SK-MEL-5 (cell line): ENCODE data around the gene CYTH4. TPM values are rescaled to one million over a fixed set of nuclear protein-coding genes. Genes with fewer than 3 reads are reported as not detected.

ENCODE experiments used
- DNase-seq: peaks from one replicate; pipeline ENCODE4 v3.0.0-alpha.2; 2016; ENCODE audit warnings: low read depth, low spot score
- in situ Hi-C: cut with HindIII; loops from 2 replicates; pipeline ENCODE4 v1.10.0; 2016; ENCODE audit warnings: low sequenced_read_pairs, high pct_unique_total_duplicates, low pct_unique_long_range_greater_than_20kb
- total RNA-seq: library from RNA; depleted of rRNA; stranded (reverse); fragments of >200 nt; shearing (Covaris generic); gene quantifications from 2 replicates; pipeline ENCODE4 v1.2.3, GENCODE V29; 2014

The CYTH4 gene
- total RNA-seq, 1 experiment from 2014 or later: 0.08 TPM

GRCh38 chr22:37343863-37344734 lies 61.8 kb downstream of the CYTH4 start:
- in situ Hi-C loops: no loop called here
- DNase-seq: no peak

DNA sequence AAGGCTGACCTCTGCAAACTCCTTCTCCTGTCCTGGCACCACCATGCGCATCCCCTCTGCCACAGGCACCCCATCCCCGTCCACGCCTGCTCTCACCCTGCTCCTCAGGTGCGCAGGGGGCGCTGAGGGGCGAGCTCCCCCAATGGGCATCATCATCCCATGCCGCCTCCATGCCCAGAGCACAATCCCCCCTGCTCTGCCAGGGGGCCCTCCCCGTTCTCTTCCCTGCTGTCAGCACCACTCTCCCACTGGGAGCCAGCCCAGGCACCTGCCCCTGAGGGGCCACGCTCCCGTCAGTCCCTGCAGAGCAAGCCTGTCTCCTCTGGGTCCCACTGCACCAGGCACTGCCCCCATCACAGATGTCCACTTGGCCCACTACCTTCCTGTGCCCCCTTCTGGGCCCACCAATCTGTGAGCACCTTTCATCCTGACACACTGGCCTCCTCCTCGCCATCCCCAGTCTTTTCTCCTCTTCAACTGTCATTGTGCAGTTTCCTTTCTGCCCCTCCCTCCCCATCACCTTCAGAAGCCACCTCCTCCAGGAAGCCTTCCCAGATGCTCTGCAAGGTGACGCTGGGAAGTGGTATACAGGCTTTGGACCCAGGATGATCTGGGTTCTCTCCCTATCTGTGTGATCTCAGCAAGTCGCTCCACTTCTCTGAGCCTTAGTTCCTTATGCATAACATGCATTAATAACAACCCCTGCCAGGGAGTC lies 62.6 kb downstream of the CYTH4 start:
- in situ Hi-C loops: no loop called here
- DNase-seq: no peak

DNA sequence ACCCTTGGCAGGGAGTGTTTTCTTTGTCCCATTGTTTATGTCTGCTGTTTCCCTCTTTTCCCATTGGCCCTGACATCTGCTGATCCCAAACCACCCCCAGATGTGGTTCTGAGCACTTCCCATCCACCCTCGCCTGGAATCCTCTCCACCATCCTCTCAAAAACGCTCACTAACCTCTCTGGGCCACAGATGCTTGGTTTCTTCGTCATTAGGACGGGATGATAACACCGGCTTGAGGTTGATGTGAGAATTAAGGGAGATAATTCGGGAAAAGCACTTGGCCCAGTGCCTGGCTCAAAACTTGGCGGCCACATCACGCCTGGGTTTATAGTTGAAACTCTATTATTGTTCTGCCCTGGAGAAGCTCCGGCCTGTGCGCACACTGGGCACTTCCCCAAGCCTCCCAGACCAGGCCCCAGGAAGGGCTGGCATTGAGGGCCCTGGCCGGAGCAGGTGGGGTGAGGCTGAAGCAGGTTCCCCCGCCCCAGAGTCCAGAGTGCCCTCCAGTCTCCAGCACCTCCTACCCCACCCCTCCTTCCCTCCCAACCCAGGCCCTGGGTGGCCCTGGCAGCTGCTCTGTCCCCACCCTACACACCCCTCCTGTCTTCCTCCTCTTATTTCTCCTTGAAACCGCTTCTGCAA lies 63.7 kb downstream of the CYTH4 start:
- DNase-seq: peak; percentile 13
- in situ Hi-C loops: no loop called here

- DNase-seq: no peak
- in situ Hi-C loops: no loop called here
Observed at GRCh38 chr22:37346505-37346895, 64.2 kb downstream of the CYTH4 start.

GRCh38 chr22:37349043-37349814 lies 66.9 kb downstream of the CYTH4 start:
- in situ Hi-C loops: no loop called here
- DNase-seq: no peak

DNA sequence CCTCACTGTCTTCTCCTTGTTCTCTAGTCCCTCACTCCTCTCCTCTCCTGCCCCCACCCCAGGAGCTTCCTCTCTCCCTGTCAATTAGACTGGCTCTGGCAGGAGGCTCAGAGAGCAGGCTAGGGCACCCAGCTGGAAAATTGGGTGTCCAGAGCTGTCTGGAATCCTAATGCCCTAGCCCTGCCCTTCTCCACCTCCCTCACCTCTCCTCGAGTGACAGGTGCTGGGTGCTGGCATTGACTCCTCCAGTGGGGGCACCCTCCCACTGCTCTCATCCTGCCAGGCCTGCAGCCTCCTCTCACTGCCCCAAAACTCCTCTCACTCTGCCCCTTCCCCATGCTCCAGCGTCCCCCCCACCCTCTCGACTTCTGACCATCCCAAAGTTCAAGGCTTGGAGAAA lies 68.9 kb downstream of the CYTH4 start:
- DNase-seq: no peak
- in situ Hi-C loops: no loop called here

DNA sequence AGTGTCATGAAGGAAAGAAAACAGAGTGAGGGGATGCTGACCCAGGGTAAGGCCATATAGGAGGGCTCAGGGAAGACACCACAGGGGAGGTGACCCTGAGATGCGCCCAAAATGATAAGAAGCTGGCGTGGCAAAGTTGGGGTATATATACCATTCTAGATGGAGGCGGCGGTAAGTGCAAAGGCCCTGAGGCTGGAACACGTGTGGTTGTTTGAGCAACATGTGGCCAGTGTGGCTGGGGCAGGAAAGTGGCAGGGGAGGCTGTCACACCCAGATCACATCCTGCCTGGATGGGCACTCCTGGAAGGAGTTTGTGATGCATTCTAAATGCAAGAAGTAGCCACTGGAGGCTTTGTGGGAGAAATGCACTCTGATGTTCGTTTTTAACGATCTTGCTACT lies 70.2 kb downstream of the CYTH4 start:
- in situ Hi-C loops: no loop called here
- no peak for DNase-seq

DNA sequence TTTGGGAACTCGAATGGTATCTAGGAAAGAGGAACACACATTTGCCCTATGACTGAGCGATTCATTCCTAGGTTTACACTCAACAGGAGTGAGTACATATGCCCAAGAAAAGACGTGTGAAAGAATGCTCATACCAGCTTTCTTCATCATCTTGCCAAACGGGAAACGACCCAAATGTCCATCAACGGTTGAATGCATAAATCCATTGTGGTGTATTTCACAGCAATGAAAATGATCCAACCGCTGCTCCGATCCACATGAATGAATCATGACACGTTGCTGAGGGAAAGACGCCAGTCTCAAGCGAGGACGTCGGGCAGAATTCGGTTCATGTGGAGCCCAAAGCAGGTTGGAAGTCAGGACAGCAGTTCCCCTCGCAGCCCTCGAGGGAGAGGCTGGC lies 71.5 kb downstream of the CYTH4 start:
- in situ Hi-C loops: no loop called here
- no peak for DNase-seq

DNA sequence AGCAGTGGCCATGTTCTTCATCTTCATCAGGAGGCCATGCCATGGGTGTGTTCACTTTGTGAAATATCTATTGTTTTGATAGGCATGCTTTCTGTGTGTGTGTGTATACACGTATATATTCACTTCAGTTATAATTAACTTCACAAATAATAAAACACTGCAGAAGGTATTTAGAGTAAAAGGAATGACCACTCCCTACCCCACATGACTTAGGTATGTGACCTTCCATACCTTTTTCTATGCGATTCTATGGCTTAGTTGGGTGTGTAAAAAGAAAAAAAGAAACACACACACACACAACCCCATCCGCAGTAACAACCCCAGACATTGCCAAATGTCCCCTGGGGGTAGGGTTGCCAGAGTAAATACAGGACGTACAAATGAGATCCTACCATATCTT lies 72.0 kb downstream of the CYTH4 start:
- no peak for DNase-seq
- in situ Hi-C loops: no loop called here

DNA sequence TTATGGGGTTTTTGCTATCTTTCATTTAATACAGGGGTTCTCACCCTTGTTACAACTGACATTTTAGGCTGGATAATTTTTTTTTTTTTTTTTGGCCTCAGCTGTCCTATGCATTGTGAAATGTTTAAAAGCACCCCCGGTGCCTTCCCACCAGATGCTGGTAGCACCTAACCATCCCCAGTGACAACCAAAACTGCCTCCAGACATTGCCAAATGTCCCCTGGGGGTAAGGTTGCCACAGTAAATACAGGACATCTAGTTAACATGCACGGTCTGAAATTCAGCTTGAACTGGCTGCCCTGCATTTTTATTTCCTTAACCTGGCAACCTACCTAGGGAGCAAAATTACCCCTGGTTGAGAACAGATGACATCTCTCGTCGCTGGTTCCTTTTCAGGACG lies 72.4 kb downstream of the CYTH4 start:
- in situ Hi-C loops: no loop called here
- no peak for DNase-seq

- in situ Hi-C loops: no loop called here
- no peak for DNase-seq
Observed at GRCh38 chr22:37355174-37355573, 72.9 kb downstream of the CYTH4 start.

DNA sequence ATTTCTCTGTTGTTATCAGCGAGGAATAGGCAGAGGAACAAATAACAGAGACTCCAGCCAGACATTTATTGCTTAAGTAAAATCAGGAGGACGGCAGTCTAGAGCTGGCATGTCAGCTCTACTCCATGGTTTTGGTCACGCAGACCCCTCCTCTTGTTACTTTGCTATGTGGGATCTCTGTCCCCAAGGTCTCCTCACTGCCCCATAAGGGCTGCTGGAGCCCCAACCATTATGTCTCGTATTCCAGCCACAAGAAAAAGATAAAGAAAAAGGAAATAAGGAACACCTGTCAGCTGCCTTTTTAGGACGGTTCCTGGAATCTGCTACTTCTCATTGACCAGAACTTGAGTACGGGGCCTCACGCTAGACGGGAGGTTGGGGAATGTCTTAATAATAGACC lies 74.6 kb downstream of the CYTH4 start:
- in situ Hi-C loops: no loop called here
- no peak for DNase-seq

DNA sequence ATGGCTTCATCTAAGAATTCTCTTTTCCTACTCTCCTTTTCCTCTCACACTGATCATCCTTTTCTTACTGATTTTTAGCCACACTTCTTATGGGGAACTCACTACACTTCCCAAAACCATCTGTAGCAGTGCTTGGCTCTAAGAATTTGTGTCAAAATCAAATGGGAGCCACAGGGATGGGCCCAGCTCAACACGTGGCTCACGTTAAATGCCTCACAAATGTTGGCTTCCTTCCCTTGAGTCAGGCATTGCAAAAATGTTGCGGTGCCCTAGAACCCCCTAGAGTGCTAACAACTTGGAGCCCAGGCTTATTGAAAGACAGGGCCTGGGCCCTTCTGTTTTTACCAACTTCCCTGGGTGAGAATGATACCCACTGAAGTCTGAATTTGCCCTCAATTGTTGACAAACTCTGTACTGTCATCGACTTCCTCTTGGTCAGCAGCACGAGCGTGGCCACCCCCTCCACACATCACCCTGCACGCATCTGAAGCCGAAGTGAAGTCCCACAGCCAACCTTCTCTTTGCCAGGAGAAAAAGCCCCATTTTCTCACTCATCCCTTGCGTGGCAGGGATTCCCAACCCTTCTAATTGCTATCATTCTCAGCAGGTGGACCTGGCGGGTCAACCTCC lies 75.3 kb downstream of the CYTH4 start:
- in situ Hi-C loops: no loop called here

DNA sequence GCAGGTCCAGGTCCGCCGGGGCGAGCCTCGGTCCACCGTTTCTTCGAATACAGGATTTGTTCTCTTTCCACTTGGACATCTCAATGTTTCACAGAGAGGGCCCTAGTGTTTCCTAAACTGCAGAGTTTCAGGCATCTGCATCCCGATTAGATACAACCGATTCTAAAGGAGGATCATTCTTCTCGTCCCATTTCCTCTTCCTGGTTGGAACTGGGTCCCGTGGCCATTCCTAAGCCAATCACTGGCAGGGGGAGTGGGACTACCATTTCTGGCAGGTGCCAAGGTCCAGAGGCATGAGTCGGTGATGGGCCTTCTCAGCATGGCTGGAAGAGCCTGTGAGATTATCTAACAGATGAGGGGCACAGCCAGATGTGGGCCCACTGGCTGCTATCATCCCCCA lies 76.1 kb downstream of the CYTH4 start:
- in situ Hi-C loops: no loop called here
- no peak for DNase-seq

More for the DNA sequence above, 75.3 kb downstream of the CYTH4 start:
- no peak for DNase-seq

DNA sequence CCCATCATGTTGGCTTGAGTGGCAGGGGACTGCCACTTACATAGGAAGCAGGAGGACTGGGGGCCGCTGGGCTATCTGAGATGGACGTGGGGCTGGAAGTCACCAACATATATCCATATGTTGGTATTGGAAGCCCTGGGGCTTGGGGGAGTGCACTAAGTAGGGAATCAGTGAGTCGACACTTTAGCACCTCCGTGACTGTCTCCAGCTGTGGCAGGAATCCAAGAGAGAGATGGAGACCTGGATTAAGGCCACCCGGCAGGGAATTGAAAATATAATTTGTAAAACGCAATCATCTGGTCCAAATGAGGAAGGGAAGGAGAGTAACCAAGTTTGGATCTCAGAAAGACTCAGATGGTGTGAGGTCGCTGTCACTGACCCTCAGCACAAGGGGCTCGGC lies 76.6 kb downstream of the CYTH4 start:
- in situ Hi-C loops: no loop called here
- no peak for DNase-seq

GRCh38 chr22:37362621-37363020 lies 80.3 kb downstream of the CYTH4 start:
- DNase-seq: no peak
- in situ Hi-C loops: no loop called here

- DNase-seq: no peak
- in situ Hi-C loops: no loop called here
Observed at GRCh38 chr22:37363261-37363992, 81.1 kb downstream of the CYTH4 start.
